Natural killer cell (primary cell): Measurements from ENCODE around the gene ACTL6B. TPM values are rescaled to one million over a fixed set of nuclear protein-coding genes. Genes with fewer than 3 reads are reported as not detected.

Experiments used
- ATAC-seq, 3 donors: fragments of 150-1000 bp in 2 of 3; fragments of 200-7000 bp in 1 of 3; cut with Tn5 transposase; 1 replicate in 1 of 3; 2 replicates in 2 of 3; pipeline ENCODE4 v1.10.0; 2021; ENCODE audit warnings: mild to moderate bottlenecking in 2 of 3, moderate library complexity in 2 of 3
- DNase-seq, 2 donors: peaks; one replicate each; pipeline versions ENCODE4 v3.0.0 to v3.0.0-alpha.2; 2013 to 2021; ENCODE audit warnings: mixed read lengths in 1 of 2
- H3K27ac ChIP-seq: one replicate; pipeline ENCODE4 v1.5.1; 2013; ENCODE audit warnings: mild to moderate bottlenecking, low read length
- H3K27me3 ChIP-seq: one replicate; pipeline ENCODE4 v1.6.1; 2013; ENCODE audit warnings: low read length; ENCODE audit not compliant: control insufficient read depth, insufficient read depth
- H3K36me3 ChIP-seq: one replicate; pipeline ENCODE4 v1.6.1; 2013; ENCODE audit warnings: low read length; ENCODE audit not compliant: control insufficient read depth, insufficient read depth
- H3K4me1 ChIP-seq: one replicate; pipeline ENCODE4 v1.6.1; 2013; ENCODE audit warnings: low read length; ENCODE audit not compliant: control insufficient read depth, insufficient read depth
- H3K4me3 ChIP-seq: one replicate; pipeline ENCODE4 v1.5.1; 2013; ENCODE audit warnings: low read length
- H3K9me3 ChIP-seq: one replicate; pipeline ENCODE4 v1.6.1; 2013; ENCODE audit warnings: low read length; ENCODE audit not compliant: control insufficient read depth, insufficient read depth
- H3K27ac Mint-ChIP-seq, 2 donors: one replicate each; pipeline ENCODE4 v1.8.0; 2022; ENCODE audit warnings: mild to moderate bottlenecking in 2 of 2, mixed read lengths in 2 of 2, moderate library complexity in 1 of 2
- H3K27me3 Mint-ChIP-seq, 2 donors: one replicate each; pipeline ENCODE4 v1.8.0; 2022; ENCODE audit warnings: low read depth in 2 of 2, mixed read lengths in 2 of 2
- H3K36me3 Mint-ChIP-seq: one replicate; pipeline ENCODE4 v1.8.0; 2022; ENCODE audit warnings: mixed read lengths
- H3K4me1 Mint-ChIP-seq, 2 donors: one replicate each; pipeline ENCODE4 v1.8.0; 2022; ENCODE audit warnings: mixed read lengths in 2 of 2
- H3K4me3 Mint-ChIP-seq: one replicate; pipeline ENCODE4 v1.8.0; 2022; ENCODE audit warnings: mild to moderate bottlenecking, moderate library complexity, mixed read lengths
- H3K9me3 Mint-ChIP-seq, 2 donors: one replicate each; pipeline ENCODE4 v1.8.0; 2022; ENCODE audit warnings: mixed read lengths in 2 of 2
- CTCF ChIP-seq: fragments of 200-600 bp; IDR thresholded peaks from one replicate; pipeline ENCODE4 v1.8.0; 2022; ENCODE audit warnings: antibody characterized with exemption
- WGBS: methylation state at CpG from one replicate; pipeline ENCODE4 v1.1.7; 2013; ENCODE audit warnings: missing lambda C conversion rate; ENCODE audit not compliant: insufficient coverage; 5-methylcytosine and 5-hydroxymethylcytosine counted together
- intact Hi-C: fragments of 100-400 bp; cut with micrococcal nuclease; formaldehyde crosslinking; loops from one replicate; pipeline ENCODE4 v1.14.2; 2022
- total RNA-seq, 4 donors: library from RNA; stranded (reverse); fragments of 120-200 nt in 1 of 4; gene quantifications; one replicate each; pipeline versions ENCODE4 v1.2.3 to v1.2.4, GENCODE V29; 2013 to 2022

ACTL6B gene
- total RNA-seq, 3 donors from 2014 or later (not counting 1 experiment from before 2014, with no cell fraction given), result not detected

GRCh38 chr7:100677308-100678267, 21.3 kb upstream of the ACTL6B start:
- DNase-seq, result no peak
- Histone ChIP-seq H3K9me3 (no peaks in the 10 kb centered on the region), H3K36me3 (peaks cover 50% of the 10 kb centered on the region), H3K27ac (peak overlapping the region; percentile 28), H3K4me3 (no peak overlapping the region), H3K27me3 (no peaks in the 10 kb centered on the region), H3K4me1 (peaks cover 41% of the 10 kb centered on the region)
- no peaks in the 10 kb centered on the region for H3K9me3 Mint-ChIP-seq
- H3K4me1 Mint-ChIP-seq, result peaks cover 0 to 53% of the 10 kb centered on the region in 2 donors
- intact Hi-C loops, result loop anchor here (10.0 kb wide), 1 partner anchor 573 kb away; the partner anchor contains the start of genes AP4M1 and MCM7
- H3K27ac Mint-ChIP-seq, result peak overlapping the region; percentile 72 to 97
- no peak for ATAC-seq
- H3K4me3 Mint-ChIP-seq, result peak overlapping the region; percentile 53
- H3K27me3 Mint-ChIP-seq, result no peaks in the 10 kb centered on the region
- WGBS, result 89% methylated on average over 35 of the region's 36 CpGs
- H3K36me3 Mint-ChIP-seq, result no peaks in the 10 kb centered on the region
- no peak for TF ChIP-seq CTCF

GRCh38 chr7:100676501-100677306, 20.5 kb upstream of the ACTL6B start:
- Histone ChIP-seq H3K4me3 (no peak overlapping the region), H3K27me3 (no peaks in the 10 kb centered on the region), H3K27ac (peak overlapping the region; percentile 99), H3K36me3 (peaks cover 42% of the 10 kb centered on the region), H3K9me3 (no peaks in the 10 kb centered on the region), H3K4me1 (peaks cover 42% of the 10 kb centered on the region)
- intact Hi-C loops, result loop anchor here (10.0 kb wide), 1 partner anchor 572 kb away; the partner anchor contains the start of genes AP4M1 and MCM7
- Mint-ChIP-seq H3K27ac (peak overlapping the region; percentile 91 to 97), H3K4me1 (peaks cover 0 to 52% of the 10 kb centered on the region in 2 donors), H3K27me3 (no peaks in the 10 kb centered on the region), H3K4me3 (peak overlapping the region; percentile 85), H3K36me3 (no peaks in the 10 kb centered on the region), H3K9me3 (no peaks in the 10 kb centered on the region)
- no peak for ATAC-seq
- WGBS, result 90% methylated on average over 23 of the region's 23 CpGs
- DNase-seq, result peak in 1 of 2 donors; percentile 43
- TF ChIP-seq CTCF, result no peak

GRCh38 chr7:100675581-100676350, 19.5 kb upstream of the ACTL6B start:
- Mint-ChIP-seq H3K4me1 (peaks cover 0 to 45% of the 10 kb centered on the region in 2 donors), H3K27ac (peak overlapping the region; percentile 91 to 97), H3K9me3 (no peaks in the 10 kb centered on the region), H3K27me3 (no peaks in the 10 kb centered on the region), H3K36me3 (no peaks in the 10 kb centered on the region), H3K4me3 (peak overlapping the region; percentile 83)
- Histone ChIP-seq H3K27me3 (no peaks in the 10 kb centered on the region), H3K9me3 (no peaks in the 10 kb centered on the region), H3K4me1 (peaks cover 35% of the 10 kb centered on the region), H3K4me3 (peak overlapping the region; percentile 99), H3K36me3 (peaks cover 39% of the 10 kb centered on the region), H3K27ac (peak overlapping the region; percentile 99)
- WGBS, result 4% methylated on average over 53 of the region's 59 CpGs
- ATAC-seq (peak; percentile 65 to 74 (median 66)), DNase-seq (peak; percentile 85 to 96)
- intact Hi-C loops, result loop anchor here (2.0 to 10.0 kb wide), 2 partner anchors 89 to 571 kb away; partner anchors contain the start of genes AP4M1, FBXO24, LRCH4 and MCM7
- no peak for TF ChIP-seq CTCF
